Measurements from ENCODE around the gene COBLL1. TPM values are rescaled to one million over a fixed set of nuclear protein-coding genes. Genes with fewer than 3 reads are reported as not detected.

COBLL1 gene
- total RNA-seq, 1 donor from 2014 or later, result 3.3 TPM

DNA sequence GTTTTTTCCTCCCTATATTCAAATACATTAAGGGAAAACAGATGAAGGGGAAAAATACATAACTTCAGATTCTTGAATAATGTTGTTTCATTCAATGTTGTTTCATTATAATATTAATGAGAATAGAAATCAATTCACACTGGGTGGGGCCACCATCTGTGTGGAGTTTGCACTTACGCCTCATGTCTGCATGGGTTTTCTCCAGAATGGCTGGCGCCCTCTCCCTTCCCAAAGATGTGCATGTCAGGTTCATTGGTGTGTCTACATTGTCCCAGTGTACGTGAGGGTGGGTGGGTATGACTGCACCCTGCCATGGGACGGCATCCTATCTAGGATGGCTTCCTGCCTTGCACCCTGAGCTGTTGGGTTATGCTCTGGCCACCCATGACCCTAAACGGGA is 51.7 kb downstream of the COBLL1 start:
- FAIRE-seq (no peak), DNase-seq (ENCODE audit: low spot score in 2 of 2) (no peak)

DNA sequence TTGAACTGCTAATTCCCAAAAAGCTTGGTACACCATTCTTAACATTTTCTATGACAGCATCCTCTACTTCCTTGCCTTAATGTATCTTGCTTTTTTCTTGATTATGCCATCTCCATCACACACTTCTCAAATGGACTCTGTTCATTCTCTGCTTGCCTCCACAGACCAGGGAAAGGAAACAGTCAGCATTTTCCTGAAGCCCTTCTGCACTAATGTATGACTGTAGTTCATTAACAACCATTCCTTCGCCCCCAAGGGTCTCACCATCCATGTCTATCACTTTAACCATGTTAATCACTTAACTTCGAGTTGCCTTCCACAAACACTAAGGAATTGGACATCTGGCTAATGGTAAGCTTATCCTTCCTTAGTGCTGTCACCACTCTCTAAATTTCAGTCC is 54.8 kb downstream of the COBLL1 start:
- FAIRE-seq, result no peak
- no peak for DNase-seq (ENCODE audit: low spot score in 2 of 2)

DNA sequence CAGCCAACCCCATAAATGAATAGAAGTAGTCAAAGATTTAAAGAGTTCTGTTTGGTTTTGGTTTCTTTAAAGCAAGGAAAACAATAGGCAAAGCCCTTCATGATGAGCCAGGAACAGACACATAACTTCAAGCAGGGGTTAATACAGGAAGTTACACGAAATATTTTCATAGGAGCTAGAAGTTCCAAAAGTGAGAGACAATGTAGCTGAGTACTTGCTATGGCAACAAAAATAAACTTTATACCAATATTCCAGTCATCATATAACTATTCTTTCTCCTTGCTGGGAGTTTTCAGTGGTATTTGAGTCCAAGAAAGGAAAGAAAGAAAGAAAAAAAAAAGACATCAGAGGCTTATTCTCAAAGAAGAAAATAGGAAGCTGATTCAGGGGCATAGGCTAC is 56.2 kb downstream of the COBLL1 start:
- FAIRE-seq, result no peak
- no peak for DNase-seq (ENCODE audit: low spot score in 2 of 2)

- FAIRE-seq (no peak), DNase-seq (ENCODE audit: low spot score in 2 of 2) (no peak)
Observed at GRCh38 chr2:164784376-164784775, 57.2 kb downstream of the COBLL1 start.

DNA sequence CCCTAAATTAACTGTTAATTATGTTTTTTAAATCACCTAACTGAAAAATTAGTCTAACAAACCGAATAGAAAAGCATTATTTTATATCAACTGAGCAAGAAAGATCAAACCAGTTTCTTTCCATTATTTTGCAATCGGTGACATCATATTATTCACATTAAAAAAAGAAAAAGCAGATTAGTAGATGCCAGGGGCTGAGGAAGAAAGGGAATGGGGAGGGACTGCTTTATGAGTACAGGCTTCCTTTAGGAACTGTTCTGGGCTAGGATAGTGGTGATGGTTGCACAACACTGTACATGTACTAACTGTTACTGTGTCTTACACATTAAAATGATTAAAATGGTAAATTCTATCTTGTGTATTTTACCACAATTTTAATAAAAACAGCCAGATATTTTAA is 59.3 kb downstream of the COBLL1 start:
- DNase-seq (ENCODE audit: low spot score in 2 of 2) (no peak), FAIRE-seq (no peak)

GRCh38 chr2:164781394-164781793 is 60.2 kb downstream of the COBLL1 start:
- DNase-seq (ENCODE audit: low spot score in 2 of 2) (no peak), FAIRE-seq (no peak)

- DNase-seq (ENCODE audit: low spot score in 2 of 2) (no peak), FAIRE-seq (no peak)
Observed at GRCh38 chr2:164780611-164781178, 60.9 kb downstream of the COBLL1 start.

DNA sequence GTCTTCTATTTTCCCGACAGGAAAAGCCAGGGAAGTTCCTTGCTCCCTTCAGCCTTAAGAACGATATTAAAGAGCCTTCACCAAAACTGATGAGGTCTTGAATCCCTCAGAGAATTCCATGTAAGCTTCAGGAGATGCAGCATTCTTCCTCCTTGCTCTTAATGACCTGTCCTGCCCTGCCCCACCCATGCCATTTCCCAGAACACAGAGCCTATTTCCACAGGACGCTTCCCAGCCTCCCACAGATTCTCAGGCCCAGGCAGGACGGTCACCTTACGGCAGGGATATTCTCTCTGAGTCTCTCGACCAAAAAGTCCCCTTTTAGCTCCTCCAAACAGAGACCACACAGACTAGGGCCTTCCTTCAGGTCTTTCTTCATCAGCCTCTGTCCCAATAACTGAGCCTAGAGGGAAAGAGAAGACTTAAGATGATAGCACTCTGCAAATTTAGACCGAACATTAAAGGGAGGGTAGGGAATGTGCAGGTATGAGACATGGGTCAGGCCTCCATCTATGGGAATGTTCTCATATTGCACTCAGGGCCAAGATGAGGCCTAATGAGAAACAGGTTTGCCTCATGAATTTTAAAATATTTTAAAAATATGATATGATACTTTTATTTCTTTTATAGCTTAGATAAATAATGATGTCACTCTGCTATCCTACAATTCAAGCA is 62.1 kb downstream of the COBLL1 start:
- DNase-seq (ENCODE audit: low spot score in 2 of 2), result no peak
- no peak for FAIRE-seq

GRCh38 chr2:164778723-164779122 is 62.9 kb downstream of the COBLL1 start:
- no peak for FAIRE-seq
- DNase-seq (ENCODE audit: low spot score in 2 of 2), result no peak

DNA sequence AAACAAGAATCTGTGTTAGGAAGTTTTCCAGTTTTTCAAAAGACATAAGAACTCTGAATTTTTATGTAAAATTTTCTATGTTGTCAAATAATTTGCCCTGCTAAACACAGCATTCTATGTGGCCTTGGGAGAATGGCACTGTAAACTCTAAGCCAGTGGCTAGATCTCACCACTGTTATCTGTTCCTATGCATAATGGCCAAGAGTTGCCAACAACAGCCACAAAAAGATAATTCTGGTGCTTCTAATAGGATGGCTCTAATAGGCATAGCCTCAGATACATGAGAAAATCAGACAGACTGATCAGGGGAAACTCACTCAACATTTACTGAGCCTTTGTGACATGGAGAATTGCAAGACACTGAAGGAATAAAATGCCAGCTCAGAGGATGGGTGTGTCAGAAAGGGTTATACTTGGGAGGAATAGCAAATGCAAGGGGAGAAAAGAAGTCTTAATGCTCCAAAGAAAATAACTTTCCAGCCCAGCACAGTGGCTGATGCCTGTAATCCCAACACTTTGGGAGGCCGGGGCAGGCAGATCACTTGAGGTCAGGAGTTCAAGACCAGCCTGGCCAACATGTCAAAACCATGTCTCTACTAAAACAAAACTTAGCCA is 63.7 kb downstream of the COBLL1 start:
- FAIRE-seq (no peak), DNase-seq (ENCODE audit: low spot score in 2 of 2) (no peak)

GRCh38 chr2:164773635-164774034 is 68.0 kb downstream of the COBLL1 start:
- FAIRE-seq (no peak), DNase-seq (ENCODE audit: low spot score in 2 of 2) (no peak)

- FAIRE-seq (no peak), DNase-seq (ENCODE audit: low spot score in 2 of 2) (no peak)
Observed at GRCh38 chr2:164773091-164773490, 68.5 kb downstream of the COBLL1 start.

DNA sequence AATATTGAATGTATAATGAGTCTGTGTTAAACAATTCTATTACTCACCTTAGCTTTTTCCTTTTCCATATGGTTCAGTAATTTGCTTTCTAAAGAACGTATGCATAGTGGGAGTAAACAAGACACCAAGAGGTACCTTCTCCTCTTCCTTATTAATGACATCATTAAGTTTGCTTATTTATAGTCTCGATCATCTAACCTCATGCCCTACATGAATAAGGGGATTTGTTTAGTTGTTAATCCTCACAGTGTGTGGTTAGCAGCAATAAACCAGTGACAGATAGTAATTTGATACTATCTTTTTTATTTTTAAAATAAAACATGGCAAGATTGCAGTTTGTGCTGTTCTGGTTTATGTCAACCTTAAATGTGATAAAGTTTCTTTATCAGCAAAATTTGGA is 69.7 kb downstream of the COBLL1 start:
- no peak for FAIRE-seq

GRCh38 chr2:164770421-164770916 is 71.2 kb downstream of the COBLL1 start:
- DNase-seq (ENCODE audit: low spot score in 2 of 2), result no peak
- no peak for FAIRE-seq

More for the DNA sequence above, 69.7 kb downstream of the COBLL1 start:
- DNase-seq (ENCODE audit: low spot score in 2 of 2), result no peak

DNA sequence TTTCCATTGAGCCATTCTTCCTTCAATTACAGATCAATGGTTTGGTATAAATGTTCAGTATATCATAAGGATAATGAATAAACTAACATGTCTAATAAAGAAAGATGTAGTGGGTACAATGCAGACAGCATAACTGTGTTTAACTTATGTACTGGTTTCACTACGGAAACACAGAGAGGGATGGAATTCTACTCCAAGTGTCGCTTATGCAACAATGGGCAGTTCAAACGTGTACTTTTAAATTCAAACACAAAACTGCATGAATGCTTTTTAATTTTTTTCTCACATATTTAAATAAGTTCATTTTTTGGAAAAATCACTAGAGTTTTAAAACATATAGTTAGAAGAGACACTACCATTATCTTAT is 74.7 kb downstream of the COBLL1 start:
- FAIRE-seq, result no peak

GRCh38 chr2:164766216-164766953 is 75.2 kb downstream of the COBLL1 start:
- no peak for FAIRE-seq

More for the DNA sequence above, 74.7 kb downstream of the COBLL1 start:
- no peak for DNase-seq (ENCODE audit: low spot score in 2 of 2)

GRCh38 chr2:164764996-164765395 is 76.6 kb downstream of the COBLL1 start:
- FAIRE-seq (no peak), DNase-seq (ENCODE audit: low spot score in 2 of 2) (no peak)

More at GRCh38 chr2:164766216-164766953, 75.2 kb downstream of the COBLL1 start:
- no peak for DNase-seq (ENCODE audit: low spot score in 2 of 2)

DNA sequence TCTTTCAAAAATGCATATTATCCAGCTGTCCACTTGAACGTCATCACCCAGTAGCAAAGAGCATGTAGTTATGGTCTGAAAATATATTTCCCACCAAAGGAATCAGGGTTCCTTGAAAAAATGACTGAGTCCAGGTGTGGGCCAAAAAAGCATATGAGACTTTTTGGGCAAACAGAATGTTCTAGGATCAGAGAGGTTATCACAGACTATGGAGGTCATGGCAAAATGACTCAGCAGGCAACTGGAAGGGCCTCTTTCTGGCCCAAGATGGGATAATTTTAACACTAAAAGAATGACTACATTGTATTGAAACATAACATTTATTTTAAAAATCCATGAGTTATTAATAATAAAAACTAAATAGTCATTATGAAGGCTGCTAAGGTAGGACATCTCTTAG is 77.1 kb downstream of the COBLL1 start:
- DNase-seq (ENCODE audit: low spot score in 2 of 2) (no peak), FAIRE-seq (no peak)

DNA sequence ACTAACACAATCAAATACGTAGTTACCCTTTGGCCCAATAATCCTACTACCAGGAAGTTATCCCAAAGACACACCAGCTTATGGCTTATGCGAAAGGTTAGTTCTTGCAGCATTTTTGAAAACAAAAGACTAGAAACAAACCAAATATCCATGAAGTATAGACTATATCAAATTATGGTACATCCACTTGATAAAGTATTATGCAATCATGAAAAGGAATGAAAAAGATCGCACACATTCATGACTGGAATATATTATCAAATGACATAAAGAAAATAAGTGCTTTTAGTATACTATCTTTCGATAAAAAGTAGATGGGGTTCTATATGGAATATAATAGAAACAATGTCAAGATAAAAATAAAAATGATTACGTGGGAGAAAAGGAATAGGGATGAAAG is 78.2 kb downstream of the COBLL1 start:
- FAIRE-seq, result peak; percentile 21
- no peak for DNase-seq (ENCODE audit: low spot score in 2 of 2)

DNA sequence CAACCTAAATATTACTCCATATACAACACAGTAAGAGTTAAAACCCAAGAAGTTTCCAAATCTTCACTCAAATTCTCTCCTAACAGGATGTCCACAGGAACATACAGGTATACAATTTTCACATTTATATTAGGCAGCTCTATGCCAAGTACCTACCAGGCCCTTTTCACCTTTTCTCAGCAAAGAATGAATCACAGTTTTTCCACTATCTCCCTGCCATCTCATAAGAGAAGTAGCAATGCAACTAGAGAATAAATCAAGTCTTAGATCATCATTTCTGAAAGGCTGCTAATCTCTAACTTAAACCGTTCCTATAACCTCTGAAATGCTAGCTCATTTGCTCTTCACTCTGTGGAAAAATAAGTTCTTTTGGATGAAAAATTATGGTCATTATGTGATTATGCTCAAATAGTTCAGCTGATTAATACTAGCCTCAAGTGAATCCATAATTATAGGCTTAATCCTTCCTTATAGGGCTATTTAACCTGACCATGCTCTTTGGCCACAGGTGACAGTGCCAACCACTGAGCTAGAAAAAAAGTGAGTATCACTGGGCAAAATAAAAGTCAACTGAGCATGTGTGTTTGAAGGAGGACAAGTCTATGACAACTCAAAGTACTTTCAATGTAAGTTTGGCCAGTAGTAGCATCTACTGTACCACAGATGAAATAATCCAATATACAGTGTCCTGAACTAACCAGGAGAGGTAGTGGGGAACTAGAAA is 79.7 kb downstream of the COBLL1 start:
- FAIRE-seq, result no peak
- no peak for DNase-seq (ENCODE audit: low spot score in 2 of 2)

Data from frontal cortex (tissue), 4 donors.